IPS-18c (cell line): ENCODE results near the gene CACNG4.

Experiments used
- H3K4me3 ChIP-seq: 2 replicates; pipeline ENCODE4 v1.7.0; 2013; ENCODE audit warnings: low read depth, mild to moderate bottlenecking, low read length, moderate library complexity; ENCODE audit not compliant: insufficient read depth
- H3K9me3 ChIP-seq: one replicate; pipeline ENCODE4 v1.6.1; 2013; ENCODE audit warnings: mild to moderate bottlenecking, low read length, moderate library complexity; ENCODE audit not compliant: control insufficient read depth, insufficient read depth

The CACNG4 gene

DNA sequence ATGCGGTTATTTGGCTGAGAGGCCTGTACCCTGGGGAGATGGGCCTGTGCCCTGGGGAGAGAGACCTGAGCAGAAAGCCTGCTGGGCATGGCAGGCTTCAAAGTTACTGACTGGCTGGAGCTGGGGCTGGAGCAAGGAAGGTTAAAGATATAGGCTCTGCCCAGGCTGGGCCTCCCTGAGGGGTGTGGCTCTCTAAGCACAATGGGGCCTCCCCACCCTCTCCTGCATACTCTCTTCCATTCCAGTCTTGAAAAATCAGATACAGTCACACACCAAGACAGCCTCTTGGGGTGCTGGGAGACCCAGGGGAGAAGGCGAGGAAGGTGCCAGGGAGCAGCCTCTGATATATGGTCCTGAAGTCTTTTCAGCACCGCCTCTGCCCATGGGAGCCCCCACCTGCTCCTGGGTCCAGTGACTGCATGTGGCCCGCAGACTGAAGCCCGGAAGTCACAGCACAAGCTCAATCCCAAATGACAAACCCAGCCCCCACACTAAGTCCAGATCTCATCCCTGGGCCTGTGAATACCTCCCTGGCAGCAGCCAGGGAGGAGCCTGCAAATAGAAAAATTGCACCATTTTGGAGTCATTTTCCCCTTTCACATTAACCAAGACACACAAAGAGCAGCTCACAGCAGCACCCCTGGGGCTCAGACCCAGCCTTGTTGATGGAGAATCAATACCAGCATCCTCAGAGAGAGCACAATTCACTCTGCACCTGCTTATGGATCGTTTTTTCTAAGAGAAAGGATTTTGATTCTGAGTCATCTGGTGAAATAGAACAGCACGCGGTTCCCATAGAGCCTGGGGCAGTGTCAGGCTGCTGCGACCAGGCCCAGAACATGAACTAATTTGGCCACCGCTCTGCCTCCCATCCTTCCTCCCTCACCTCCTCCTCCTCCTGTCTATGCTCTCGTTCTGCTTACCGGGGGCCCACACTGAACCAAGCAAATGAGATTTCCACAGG is 54.2 kb downstream of the CACNG4 start:
- Histone ChIP-seq H3K9me3 (no peaks in the 10 kb centered on the region), H3K4me3 (no peak overlapping the region)

DNA sequence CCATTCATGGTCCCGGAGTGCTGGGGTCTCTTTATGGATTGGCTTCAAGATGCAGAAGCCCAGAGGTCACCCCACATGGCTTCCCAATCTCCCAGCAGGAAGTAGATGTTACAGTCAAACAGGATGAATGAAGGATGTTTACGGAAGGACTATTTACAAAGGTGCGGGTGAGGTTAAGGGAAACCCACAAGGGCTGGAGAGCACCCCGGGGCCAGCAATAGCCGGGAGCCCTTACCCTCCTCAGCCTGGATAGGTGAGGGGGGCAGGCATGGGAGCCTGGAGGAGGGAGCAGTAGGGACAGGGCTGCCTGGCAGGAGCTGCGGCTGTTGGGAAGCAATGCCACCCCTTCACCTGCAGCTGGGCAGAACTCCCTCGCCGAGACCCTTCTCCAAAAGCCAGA is 55.3 kb downstream of the CACNG4 start:
- Histone ChIP-seq H3K4me3 (no peak overlapping the region), H3K9me3 (no peaks in the 10 kb centered on the region)

DNA sequence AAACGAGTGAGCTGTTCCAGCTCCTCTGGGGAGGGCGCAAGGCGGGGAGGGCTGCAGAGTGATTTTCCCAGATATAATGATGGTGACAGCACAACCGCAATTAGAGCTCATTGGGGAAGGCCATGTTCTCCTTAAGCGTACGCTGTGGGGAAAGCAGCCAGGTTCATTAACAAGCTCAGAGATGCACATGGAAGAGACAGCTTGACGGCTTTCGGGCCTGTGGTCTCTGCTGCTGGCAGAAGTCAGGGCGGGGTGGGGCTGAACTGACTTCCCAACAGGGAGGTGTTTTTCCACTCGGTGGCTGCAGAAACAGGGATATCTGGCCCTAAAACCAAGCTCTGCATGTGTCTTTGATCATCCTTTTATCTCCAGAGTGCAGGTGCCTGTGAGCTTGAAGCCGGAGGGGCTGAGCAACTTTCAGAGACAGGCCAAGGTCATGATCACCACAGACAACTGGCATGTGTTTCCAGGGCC is 55.8 kb downstream of the CACNG4 start:
- Histone ChIP-seq H3K9me3 (no peaks in the 10 kb centered on the region), H3K4me3 (no peak overlapping the region)

DNA sequence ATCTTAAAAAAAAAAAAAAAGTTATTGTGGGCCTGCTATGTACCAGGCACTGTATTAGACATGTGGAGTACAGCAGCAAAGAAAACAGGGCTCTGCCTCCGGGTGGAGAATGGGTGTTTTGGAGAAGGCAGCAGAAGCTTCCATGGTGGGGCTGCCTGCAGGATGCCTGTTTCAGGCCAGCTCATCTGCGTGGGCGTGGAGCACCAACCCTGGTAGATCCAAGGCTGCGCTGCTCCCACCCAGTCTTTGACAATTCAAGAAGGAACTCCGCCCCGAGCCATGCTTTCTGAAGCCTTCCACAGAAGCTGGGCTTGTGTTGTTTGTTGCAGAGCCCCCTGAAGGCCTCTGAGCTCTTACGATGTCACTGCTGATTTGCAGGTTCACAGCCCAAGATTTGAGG is 56.7 kb downstream of the CACNG4 start:
- Histone ChIP-seq H3K4me3 (no peak overlapping the region), H3K9me3 (no peaks in the 10 kb centered on the region)

DNA sequence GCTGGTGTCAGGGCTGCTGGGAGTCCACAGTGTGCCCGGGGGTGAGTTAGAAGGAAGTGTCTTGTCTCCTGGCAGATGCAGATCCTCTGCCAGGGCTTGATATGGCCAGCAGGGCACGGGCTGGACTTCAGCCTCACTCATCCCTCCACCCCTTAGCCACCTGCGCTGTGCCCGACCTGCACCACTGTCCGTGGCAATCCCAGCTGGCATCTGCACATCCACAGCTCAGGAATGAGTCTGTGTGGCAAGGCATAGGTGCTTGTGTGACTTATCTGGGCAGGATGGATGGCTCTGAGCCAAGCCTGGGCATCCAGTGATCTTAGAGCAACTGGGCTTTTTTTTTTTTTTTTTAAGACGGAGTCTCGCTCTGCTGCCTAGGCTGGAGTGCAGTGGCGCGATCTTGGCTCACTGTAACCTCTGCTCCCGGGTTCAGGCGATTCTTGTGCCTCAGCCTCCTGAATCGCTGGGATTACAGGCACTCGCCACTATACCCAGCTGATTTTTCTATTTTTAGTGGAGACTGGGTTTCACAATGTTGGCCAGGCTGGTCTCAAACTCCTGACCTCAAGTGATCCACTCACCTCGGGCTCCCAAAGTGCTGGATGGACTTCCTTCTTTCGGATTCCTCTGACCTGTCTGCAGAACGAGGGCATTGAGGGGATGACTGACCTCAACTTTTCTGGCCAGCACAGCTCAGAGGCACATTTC is 57.4 kb downstream of the CACNG4 start:
- no peaks in the 10 kb centered on the region for H3K9me3 ChIP-seq
- H3K4me3 ChIP-seq: no peak overlapping the region

DNA sequence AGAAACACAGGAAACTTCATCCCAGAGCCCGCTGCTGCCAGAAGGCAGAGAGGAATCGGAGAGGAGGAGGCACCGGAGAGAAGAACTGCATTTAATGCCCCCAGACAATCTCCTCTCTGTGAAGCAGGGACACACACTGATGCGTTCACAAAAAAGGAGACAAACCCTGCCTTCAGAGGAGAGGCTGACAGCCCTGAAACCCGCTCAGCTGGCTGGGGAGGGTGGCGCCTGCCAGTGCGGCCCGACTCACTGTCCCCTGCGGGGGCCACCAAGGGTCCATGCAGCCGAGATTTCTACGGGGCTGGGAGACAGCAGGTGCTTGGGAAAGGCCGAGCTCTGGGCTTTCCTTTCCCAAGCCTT is 57.9 kb downstream of the CACNG4 start:
- Histone ChIP-seq H3K4me3 (no peak overlapping the region), H3K9me3 (no peaks in the 10 kb centered on the region)

DNA sequence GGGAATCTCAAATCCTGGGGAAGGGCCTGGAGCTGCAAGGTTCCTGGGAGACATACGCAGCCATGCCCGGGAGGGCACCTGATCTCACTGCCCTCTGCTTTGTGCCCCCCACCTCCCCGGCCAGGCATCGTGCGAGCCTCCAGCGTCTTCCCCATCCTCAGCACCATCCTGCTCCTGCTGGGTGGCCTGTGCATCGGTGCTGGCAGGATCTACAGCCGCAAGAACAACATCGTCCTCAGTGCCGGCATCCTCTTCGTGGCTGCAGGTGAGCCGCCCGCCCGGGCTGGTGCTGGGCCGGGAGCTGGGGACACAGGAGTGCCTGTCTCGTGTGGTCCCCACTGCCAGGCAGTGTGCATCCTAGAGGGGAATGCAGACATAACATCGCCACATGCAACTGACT is 60.2 kb downstream of the CACNG4 start:
- H3K9me3 ChIP-seq: no peaks in the 10 kb centered on the region

DNA sequence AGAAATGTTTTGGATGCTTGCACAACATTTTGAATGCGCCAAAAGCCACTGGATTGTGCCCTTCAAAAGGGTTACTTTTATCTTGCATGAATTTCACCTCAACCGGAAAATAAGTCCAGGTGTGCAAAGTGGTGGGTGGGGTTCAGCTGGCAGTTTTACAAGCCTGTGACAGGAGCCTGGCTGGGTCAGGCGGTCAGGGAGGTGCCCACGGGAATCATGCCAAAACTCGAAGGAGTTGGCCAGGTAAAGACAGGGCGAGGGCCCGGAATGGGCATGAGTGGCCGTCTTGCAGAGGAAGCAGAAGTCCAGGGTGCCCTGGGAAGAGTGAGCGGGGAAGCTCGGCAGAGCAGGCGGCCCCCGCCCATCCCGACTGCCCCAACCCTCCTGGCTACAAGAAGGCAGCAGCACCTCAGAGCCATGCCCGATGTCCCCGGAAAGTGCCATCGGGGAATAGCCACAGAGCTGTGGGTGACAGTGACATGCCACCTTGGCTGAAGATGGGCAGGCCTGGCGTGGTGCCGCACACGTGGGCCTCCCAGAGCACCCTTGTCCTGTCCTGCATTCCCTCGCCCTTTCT is 60.8 kb downstream of the CACNG4 start:
- no peak overlapping the region for H3K4me3 ChIP-seq
- no peaks in the 10 kb centered on the region for H3K9me3 ChIP-seq

More for the DNA sequence above, 60.2 kb downstream of the CACNG4 start:
- H3K4me3 ChIP-seq: no peak overlapping the region

DNA sequence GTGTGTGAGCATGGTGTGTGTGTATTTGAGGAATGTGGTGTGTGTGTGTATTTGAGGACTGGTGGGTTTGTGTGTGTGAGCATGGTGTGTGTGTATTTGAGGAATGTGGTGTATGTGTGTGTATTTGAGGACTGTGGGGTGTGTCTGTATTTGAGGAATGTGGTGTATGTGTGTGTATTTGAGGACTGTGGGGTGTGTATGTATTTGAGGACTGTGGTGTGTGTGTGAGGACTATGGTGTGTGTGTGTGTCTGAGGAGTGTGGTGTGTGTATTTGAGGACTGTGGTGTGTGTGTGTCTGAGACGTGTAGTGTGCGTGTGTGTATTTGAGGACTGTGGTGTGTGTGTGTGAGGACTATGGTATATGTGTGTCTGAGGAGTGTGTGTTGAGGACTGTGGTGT is 61.8 kb downstream of the CACNG4 start:
- Histone ChIP-seq H3K9me3 (no peaks in the 10 kb centered on the region), H3K4me3 (no peak overlapping the region)

DNA sequence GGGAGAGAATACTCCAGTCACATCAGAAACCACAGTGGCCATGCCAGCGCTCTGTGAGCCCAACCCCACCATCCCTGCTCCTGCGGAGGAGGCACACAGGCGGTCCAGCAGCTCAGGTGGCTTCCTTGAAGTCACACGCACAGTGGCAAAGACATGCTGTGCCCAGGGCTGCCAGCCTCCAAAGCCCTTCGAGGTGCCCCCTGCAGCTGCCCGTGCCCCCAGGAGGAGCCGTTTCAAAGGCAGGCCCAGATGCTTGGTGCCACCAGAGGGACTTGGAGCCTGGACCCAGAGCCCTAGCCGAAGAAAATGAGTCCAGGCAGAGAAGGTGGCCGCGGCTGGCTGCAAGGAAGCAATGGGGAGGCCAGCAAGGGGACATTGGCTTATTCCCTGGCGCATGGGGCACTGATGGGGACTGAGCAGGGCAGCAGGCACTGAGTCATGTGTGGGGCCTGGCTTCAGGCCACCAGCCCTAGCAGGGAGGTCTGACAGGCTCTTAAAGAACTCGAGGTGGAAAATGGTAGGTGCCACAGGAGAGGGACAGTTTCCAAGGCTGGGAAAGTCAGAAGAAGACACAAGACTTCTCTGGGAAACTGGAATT is 62.6 kb downstream of the CACNG4 start:
- no peaks in the 10 kb centered on the region for H3K9me3 ChIP-seq
- no peak overlapping the region for H3K4me3 ChIP-seq

DNA sequence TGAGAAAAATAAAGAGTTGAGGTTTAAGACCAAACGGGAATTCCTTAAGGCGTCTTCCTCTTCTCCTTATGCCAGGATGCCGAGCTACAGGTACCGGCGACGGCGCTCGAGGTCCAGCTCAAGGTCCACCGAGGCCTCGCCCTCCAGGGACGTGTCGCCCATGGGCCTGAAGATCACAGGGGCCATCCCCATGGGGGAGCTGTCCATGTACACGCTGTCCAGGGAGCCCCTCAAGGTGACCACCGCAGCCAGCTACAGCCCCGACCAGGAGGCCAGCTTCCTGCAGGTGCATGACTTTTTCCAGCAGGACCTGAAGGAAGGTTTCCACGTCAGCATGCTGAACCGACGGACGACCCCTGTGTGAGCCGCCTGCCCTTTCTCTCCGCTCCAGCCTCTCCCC is 66.1 kb downstream of the CACNG4 start:
- no peaks in the 10 kb centered on the region for H3K9me3 ChIP-seq
- no peak overlapping the region for H3K4me3 ChIP-seq

DNA sequence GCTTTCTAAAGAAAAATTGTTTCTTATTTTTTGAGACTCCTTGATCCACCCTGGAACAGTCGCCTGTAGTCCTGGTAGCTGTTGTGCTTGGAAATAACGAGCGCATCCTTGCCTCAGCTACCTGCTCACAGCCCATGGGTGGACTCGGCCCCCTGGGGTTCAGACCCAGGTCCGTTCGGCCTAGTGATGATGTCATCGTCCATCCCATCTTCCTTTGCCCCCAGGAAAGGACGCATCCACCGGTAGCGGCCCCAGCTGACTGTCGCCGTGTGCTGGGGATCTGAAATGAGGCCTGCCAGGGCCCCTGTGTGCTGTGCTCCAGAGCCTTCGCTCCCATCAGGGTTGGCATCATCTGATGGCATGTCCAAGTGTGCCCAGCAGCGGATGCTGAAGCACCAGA is 67.9 kb downstream of the CACNG4 start:
- Histone ChIP-seq H3K9me3 (no peaks in the 10 kb centered on the region), H3K4me3 (no peak overlapping the region)

DNA sequence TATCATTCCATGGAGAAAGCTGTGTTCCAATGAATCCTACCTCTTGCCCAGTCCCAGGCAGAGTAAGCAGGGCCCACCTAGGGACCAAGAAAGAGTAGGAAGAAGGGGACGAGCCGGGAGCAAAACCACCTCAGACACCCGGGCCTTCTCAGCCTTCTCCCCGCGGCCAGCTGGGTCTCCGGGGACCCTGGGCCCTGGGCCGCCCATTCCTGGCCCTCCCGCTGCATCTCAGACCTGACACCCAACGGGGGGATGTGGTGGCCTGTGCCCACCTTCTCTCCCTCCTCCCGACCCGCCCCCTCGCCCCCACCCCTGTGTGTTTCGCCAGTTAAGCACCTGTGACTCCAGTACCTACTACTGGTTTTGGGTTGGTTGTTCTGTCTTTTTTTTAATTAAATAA is 68.5 kb downstream of the CACNG4 start:
- Histone ChIP-seq H3K4me3 (no peak overlapping the region), H3K9me3 (no peaks in the 10 kb centered on the region)

DNA sequence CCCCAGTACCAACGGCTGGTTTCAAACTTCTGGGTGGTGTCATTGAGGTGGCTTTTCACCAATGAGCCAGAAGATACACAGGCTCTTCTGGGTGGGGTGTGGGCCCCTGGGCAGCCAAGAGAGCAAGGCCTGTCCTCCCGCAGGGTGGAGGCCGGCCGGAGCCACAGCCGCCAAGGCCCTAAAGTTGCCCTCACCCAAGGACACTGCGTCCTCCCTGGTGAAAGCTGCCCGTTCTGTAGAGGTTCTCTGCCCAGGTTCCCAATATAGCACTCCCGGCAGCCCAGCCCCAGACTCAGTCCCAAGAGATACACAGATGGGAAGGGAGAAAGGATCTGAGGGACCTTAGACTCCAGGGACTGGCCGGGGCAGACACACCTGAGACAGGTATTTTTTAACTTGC is 69.1 kb downstream of the CACNG4 start:
- Histone ChIP-seq H3K4me3 (no peak overlapping the region), H3K9me3 (no peaks in the 10 kb centered on the region)

DNA sequence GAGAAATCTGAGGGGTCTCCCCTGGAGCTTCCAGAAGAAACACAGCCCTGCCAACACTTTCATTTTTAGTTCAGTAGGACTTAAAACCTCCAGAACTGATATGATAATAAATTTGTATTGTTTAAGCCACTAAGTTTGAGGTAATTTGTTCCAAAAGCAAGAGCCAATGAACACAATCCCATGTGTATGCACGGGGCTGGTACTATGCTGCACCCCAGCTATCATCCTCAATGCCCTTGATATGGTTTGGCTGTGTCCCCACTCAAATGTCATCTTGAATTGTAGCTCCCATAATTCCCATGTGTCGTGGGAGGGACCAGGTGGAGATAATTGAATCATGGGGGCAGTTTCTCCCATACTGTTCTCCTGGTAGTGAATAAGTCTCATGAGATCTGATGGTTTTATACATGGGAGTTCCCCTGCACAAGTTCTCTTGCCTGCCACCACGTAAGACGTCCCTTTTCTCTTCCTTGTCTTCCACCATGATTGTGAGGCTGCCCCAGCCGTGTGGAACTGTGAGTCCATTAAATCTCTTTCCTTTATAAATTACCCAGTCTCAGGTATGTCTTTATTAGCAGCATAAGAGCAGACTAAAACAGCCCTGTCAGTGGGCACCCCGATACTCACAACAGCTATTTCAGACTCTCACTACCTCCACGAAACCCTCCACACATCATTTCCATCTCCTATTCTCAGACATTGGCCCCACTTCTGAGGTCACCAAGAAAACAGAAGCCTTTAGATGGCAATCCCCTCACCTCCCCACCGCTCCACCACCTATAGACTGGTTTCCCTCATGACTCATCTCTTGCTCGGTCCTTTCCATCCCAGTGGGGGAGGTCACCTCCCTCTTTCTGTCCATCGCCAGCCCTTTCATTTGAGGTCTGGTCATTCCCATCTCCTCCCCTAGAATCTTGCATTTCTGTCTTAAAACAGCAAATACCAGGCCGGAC is 70.9 kb downstream of the CACNG4 start:
- no peaks in the 10 kb centered on the region for H3K9me3 ChIP-seq
- no peak overlapping the region for H3K4me3 ChIP-seq

DNA sequence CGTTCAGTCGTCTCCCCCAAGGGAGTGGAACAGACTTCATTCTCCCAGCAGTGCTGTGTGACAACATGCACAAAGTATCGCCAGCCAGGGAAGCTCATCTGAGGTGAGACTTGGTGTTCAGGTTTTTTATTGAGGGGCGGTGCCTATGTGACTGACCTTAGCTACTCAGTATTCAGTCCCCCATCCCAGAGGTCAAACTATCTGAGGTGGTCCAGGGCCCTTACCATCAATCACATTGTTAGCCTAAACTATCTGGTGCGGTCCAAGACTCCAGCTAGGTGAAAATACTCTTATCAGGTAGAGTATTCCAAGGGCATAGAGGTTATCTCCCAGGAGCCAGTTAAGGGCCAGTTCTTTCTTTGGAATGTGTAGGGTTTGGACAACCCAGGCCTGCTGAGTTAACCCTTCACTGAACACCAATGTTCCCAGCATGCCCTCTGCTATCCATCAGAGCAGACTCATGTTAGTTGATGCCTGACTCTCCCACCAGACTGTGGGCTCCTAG is 74.4 kb downstream of the CACNG4 start:
- Histone ChIP-seq H3K9me3 (no peaks in the 10 kb centered on the region), H3K4me3 (no peak overlapping the region)
